ENCODE data around the gene CORO2B.
A peak's percentile ranks its signal among the peaks of the same experiment; 100 is the strongest.

Gene CORO2B

DNA sequence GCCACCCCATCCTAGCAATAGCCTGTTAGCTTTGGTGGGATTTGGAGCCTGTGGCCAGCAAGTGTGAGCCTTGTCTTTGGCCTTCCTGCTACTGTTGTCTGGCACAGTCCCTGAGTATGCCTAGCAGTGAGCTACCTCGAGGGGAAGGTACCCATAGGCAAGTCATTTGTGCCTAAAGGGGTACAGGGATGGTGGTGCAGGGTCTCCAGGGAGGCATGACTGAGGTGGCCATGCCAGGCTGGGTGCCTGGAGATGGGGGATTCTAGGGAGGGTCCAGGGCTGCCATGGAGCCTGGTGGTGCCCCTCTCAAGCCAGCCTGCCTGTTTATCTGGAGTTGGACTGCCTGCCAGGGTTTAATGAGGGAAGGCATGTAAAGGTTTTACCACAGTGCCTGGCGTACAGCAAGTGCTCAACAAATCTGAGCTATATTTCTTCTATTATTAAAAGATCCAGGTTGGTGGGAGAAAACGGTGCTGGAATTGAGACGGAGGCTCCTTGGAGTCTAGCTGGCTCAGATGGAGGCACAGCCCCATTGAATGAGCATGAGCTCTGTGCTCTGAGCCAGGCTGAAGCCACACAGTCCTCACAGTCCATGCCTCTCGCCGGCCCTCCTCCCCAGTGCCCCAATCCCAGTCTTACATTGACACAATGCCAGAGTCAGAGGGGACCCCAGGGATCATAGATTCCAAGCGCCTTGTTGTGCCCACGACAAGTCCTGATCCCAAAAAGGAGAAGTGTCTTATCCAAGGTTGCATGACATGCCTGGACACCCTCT, 76.2 kb downstream of the CORO2B start:
- peak; percentile 6 for DNase-seq
- H3K27ac ChIP-seq, result peak overlapping the region; percentile 23; the same call in 1 of the 2 replicates
- TF ChIP-seq, protein P1, sequence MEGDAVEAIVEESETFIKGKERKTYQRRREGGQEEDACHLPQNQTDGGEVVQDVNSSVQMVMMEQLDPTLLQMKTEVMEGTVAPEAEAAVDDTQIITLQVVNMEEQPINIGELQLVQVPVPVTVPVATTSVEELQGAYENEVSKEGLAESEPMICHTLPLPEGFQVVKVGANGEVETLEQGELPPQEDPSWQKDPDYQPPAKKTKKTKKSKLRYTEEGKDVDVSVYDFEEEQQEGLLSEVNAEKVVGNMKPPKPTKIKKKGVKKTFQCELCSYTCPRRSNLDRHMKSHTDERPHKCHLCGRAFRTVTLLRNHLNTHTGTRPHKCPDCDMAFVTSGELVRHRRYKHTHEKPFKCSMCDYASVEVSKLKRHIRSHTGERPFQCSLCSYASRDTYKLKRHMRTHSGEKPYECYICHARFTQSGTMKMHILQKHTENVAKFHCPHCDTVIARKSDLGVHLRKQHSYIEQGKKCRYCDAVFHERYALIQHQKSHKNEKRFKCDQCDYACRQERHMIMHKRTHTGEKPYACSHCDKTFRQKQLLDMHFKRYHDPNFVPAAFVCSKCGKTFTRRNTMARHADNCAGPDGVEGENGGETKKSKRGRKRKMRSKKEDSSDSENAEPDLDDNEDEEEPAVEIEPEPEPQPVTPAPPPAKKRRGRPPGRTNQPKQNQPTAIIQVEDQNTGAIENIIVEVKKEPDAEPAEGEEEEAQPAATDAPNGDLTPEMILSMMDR (IDR thresholded peaks at IDR 0.05; ENCODE audit: low read depth, low read length), result no peak
- no peaks in the 10 kb centered on the region for H3K9me3 ChIP-seq (ENCODE audit: severe bottlenecking)
- H3K4me3 ChIP-seq (ENCODE audit: low read depth, low read length), result no peak overlapping the region
- H3K36me3 ChIP-seq, result peaks cover 5% of the 10 kb centered on the region
- no peaks in the 10 kb centered on the region for H3K27me3 ChIP-seq (ENCODE audit: insufficient read depth, low read depth, severe bottlenecking)

DNA sequence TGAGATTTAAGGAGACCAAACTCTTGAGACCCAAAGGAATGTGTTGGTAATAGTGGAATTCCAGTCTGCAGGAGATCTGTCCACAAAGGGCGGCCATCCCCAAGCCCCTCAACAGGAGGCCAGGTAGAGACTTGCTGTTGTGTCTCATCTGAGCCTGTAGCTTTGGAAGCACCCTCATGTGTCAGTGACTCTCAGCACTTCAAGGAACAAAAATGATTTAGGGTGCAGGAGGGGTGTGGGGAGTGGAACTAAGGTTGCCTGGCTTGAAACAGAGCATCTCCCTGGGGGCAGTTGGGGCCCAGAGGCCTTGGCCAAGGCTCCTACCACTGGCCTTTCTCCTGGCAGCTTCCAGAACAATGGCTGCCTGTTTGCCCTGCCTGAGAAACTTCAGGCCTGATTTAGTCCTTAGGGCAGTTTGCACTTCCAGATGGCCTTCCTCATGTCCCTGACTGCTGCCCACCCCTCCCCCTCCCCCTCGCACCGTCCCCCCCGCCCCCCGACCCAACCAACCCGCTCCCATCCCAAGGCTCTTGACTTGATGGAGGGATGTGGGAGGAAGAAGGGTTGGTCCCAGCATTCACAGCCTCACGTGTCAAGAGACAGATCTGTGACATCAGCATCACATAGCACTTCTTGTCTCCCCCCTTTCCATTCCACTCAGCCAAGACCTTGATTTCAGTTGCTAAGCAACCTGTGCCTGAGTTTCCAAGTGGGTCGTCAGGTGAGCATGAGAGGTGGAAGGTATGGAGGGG, 77.1 kb downstream of the CORO2B start:
- Histone ChIP-seq H3K27ac (peak overlapping the region; percentile 23), H3K9me3 (ENCODE audit: severe bottlenecking) (no peaks in the 10 kb centered on the region), H3K4me3 (ENCODE audit: low read depth, low read length) (no peak overlapping the region), H3K36me3 (peaks cover 13% of the 10 kb centered on the region), H3K27me3 (ENCODE audit: insufficient read depth, low read depth, severe bottlenecking) (no peaks in the 10 kb centered on the region)
- DNase-seq, result peak; percentile 3
- TF ChIP-seq, protein P1 (IDR thresholded peaks at IDR 0.05; ENCODE audit: low read depth, low read length), result no peak

DNA sequence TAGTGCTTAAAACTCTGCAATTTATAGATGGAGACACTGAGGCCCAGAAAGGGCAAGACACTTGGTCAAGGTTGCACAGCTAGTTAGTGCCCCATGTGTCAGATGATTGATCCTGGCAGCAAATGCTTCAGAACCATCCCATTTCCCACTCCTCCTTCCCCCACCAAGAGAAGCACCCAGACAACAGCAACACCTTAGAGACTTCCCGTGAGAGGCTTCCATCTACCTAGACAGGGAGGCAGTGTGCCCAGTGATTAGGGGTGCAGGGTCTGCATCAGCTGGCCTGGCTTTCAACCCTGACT, 77.6 kb downstream of the CORO2B start:
- Histone ChIP-seq H3K9me3 (ENCODE audit: severe bottlenecking) (no peaks in the 10 kb centered on the region), H3K27me3 (ENCODE audit: insufficient read depth, low read depth, severe bottlenecking) (no peaks in the 10 kb centered on the region), H3K4me3 (ENCODE audit: low read depth, low read length) (no peak overlapping the region), H3K36me3 (peaks cover 16% of the 10 kb centered on the region), H3K27ac (no peak overlapping the region)
- TF ChIP-seq, protein P1 (IDR thresholded peaks at IDR 0.05; ENCODE audit: low read depth, low read length), result no peak
- peak; percentile 2 for DNase-seq

DNA sequence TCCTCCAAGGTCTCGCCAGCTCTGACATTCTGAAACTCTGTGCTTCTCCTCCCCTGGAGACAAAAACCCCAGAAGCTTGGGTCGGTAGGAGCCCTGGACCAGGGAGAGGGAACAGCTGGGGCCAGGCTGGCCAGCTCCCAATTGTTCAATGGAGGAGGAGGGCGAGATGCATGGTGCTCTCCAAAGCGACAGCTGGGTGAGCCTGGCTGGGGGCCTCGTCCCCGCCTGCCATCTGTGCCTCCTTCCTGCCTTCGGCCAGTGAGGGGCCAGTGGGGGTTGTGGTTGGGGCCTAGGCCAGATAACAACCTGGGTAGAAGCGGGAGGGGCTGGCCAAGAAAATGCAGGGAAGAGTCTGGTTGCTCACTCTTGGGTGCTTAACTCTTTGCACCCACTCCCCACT, 79.4 kb downstream of the CORO2B start:
- Histone ChIP-seq H3K9me3 (ENCODE audit: severe bottlenecking) (no peaks in the 10 kb centered on the region), H3K27me3 (ENCODE audit: insufficient read depth, low read depth, severe bottlenecking) (no peaks in the 10 kb centered on the region), H3K36me3 (peaks cover 12% of the 10 kb centered on the region), H3K27ac (peak overlapping the region; percentile 82), H3K4me3 (ENCODE audit: low read depth, low read length) (no peak overlapping the region)
- peak; percentile 93 for DNase-seq
- TF ChIP-seq, protein P1 (IDR thresholded peaks at IDR 0.05; ENCODE audit: low read depth, low read length), result no peak

- H3K36me3 ChIP-seq, result peaks cover 19% of the 10 kb centered on the region
- TF ChIP-seq, protein P1 (IDR thresholded peaks at IDR 0.05; ENCODE audit: low read depth, low read length), result 0 out of 2 replicates have a peak, but pooled peaks have one; percentile 20
- H3K4me3 ChIP-seq (ENCODE audit: low read depth, low read length), result no peak overlapping the region
- peak; percentile 35 for DNase-seq
- peak overlapping the region; percentile 82 for H3K27ac ChIP-seq
- no peaks in the 10 kb centered on the region for H3K9me3 ChIP-seq (ENCODE audit: severe bottlenecking)
- H3K27me3 ChIP-seq (ENCODE audit: insufficient read depth, low read depth, severe bottlenecking), result no peaks in the 10 kb centered on the region
Measured at GRCh38 chr15:68658641-68659358, 80.0 kb downstream of the CORO2B start.

All from WERI-Rb-1 (cell line).